Left ventricle myocardium inferior (tissue), 1 donor: ENCODE results near the gene SH3GL1. TPM values are rescaled to one million over a fixed set of nuclear protein-coding genes. Genes with fewer than 3 reads are reported as not detected.

Experiments
- DNase-seq: peaks from one replicate; pipeline ENCODE4 v3.0.0-alpha.2; 2020
- H3K27ac ChIP-seq: fragments of 200-600 bp; replicated peaks from 2 replicates; pipeline ENCODE4 v1.8.0; 2021
- H3K27me3 ChIP-seq: fragments of 200-600 bp; 2 replicates; pipeline ENCODE4 v1.8.0; 2021; ENCODE audit warnings: low read depth
- H3K36me3 ChIP-seq: fragments of 200-600 bp; 2 replicates; pipeline ENCODE4 v1.8.0; 2021
- H3K4me1 ChIP-seq: fragments of 200-600 bp; 2 replicates; pipeline ENCODE4 v1.8.0; 2021
- H3K4me3 ChIP-seq: fragments of 200-600 bp; 2 replicates; pipeline ENCODE4 v1.8.0; 2021; ENCODE audit warnings: mild to moderate bottlenecking, moderate library complexity
- H3K9me3 ChIP-seq: fragments of 200-600 bp; replicated peaks from 2 replicates; pipeline ENCODE4 v1.8.0; 2021
- intact Hi-C: fragments of 100-400 bp; cut with micrococcal nuclease; formaldehyde crosslinking; loops from one replicate; pipeline ENCODE4 v1.11.0; 2022
- total RNA-seq: library from RNA; stranded (reverse); fragmentation: NEBNext Ultra II Directional; extraction: Animal tissue kit (Norgen Biotek cat#: 25700); gene quantifications from one replicate; pipeline ENCODE4 v1.2.1, GENCODE V29; 2021
- TF ChIP-seq, protein P1 (sequence below): fragments of 200-600 bp; IDR thresholded peaks from 2 replicates; pipeline ENCODE4 v1.8.0; 2021; ENCODE audit warnings: antibody characterized with exemption, mild to moderate bottlenecking, borderline replicate concordance
- donor health status: DM: no; HTN: yes; CAD: no; lungs with severe emphysema.

SH3GL1 gene
- total RNA-seq, 1 donor from 2014 or later, result 18.6 TPM

DNA sequence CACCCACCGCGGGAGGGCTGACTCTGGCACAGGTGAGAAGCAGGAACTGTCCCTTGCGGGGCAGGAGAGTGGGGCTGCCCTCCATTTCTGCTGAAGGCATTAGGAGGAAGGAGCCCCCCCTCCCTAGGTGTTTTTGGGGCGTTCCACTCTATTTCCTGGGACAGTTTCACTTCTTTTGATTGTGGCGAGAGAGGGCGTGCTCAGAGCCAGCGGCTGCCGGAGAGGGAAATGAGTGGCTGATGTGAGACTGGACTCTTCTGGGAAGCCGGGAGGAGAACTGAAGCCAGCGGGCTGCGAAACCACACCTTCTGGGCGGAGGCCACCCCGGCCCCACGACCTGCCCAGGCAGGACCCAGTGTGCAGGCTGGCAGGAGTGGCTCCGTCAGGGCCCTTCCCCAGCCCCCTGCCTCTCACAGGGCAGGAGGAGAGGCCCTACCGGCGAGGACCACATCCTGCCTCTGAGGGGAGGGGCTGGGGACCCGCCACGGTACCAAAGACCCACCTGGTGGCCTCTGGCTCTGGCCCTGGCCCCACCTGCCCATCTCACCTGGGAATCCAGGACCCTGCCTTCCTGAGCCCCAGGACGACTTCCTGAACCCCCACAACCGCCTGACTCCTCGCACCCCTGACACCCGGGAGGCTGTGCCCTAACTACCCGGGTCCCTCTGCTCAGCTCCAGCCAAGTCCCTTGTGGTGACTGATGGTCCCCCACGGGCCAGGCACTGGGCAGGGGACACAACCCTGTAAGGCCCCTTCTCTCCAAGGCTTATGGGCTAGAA is 31.0 kb downstream of the SH3GL1 start:
- TF ChIP-seq, protein P1, sequence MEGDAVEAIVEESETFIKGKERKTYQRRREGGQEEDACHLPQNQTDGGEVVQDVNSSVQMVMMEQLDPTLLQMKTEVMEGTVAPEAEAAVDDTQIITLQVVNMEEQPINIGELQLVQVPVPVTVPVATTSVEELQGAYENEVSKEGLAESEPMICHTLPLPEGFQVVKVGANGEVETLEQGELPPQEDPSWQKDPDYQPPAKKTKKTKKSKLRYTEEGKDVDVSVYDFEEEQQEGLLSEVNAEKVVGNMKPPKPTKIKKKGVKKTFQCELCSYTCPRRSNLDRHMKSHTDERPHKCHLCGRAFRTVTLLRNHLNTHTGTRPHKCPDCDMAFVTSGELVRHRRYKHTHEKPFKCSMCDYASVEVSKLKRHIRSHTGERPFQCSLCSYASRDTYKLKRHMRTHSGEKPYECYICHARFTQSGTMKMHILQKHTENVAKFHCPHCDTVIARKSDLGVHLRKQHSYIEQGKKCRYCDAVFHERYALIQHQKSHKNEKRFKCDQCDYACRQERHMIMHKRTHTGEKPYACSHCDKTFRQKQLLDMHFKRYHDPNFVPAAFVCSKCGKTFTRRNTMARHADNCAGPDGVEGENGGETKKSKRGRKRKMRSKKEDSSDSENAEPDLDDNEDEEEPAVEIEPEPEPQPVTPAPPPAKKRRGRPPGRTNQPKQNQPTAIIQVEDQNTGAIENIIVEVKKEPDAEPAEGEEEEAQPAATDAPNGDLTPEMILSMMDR, result no peak
- Histone ChIP-seq H3K36me3 (peaks cover 25% of the 10 kb centered on the region), H3K27me3 (no peaks in the 10 kb centered on the region), H3K9me3 (no peaks in the 10 kb centered on the region), H3K27ac (peak overlapping the region; percentile 85), H3K4me1 (peaks cover 78% of the 10 kb centered on the region), H3K4me3 (peak overlapping the region; percentile 50)
- DNase-seq, result peak; percentile 46
- intact Hi-C loops, result no loop called here

DNA sequence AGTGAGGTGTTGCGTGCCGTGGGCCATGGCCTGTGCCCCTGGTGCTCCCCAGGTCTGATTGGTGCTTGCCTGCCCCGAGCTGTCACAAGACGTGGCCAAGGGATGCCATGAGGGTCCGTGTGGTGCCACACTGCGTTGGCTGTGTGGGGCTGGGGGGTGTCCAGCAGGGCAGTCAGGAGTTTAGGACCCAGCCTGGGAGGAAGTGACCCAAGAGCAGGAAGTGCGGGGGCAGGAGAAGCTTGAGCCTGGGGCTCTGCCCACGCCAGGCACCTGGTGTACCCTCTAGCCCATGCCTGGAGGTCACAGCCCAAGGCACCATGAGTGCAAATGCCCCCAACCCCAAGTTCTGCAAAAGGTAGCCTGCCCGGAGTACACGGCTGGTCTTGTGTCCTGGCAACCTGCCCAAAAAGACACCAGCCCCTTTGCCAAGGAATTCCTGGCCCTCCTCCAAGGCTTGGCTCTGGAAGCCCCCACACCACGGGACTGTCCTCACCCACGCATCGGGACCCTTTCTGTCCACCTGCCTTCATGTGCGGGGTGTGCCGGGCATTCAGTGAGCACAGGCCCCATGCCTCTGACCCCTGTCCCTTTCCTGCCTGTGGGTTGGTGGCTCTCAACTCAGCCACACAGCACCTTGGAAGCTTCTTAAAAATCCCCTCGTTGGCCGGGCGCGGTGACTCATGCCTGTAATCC is 32.1 kb downstream of the SH3GL1 start:
- peak overlapping the region; percentile 85 for H3K27ac ChIP-seq
- no peak for DNase-seq
- intact Hi-C loops, result no loop called here
- H3K9me3 ChIP-seq, result no peaks in the 10 kb centered on the region
- peaks cover 68% of the 10 kb centered on the region for H3K4me1 ChIP-seq
- H3K27me3 ChIP-seq, result no peaks in the 10 kb centered on the region
- peak overlapping the region; percentile 1 for H3K4me3 ChIP-seq
- TF ChIP-seq, protein P1, result no peak
- peaks cover 35% of the 10 kb centered on the region for H3K36me3 ChIP-seq

DNA sequence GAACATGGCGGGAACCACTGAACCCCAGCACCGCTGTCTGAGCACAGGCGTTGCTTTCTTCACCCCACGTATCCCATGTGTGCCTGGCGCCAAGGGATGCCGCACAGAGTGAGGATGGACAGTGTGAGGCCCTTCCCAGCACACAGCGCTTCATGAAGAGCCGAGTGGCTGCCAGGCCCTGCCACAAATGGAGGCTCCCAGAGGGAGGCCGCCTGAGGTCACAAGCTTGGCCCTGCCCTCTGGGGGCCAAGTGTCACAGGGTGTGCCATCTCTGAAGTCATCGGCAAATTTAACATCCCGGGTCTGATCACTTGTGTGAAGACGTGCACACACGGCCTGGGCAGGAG is 32.6 kb downstream of the SH3GL1 start:
- H3K4me3 ChIP-seq, result peak overlapping the region; percentile 1
- no peaks in the 10 kb centered on the region for H3K9me3 ChIP-seq
- no peaks in the 10 kb centered on the region for H3K27me3 ChIP-seq
- peaks cover 40% of the 10 kb centered on the region for H3K36me3 ChIP-seq
- H3K4me1 ChIP-seq, result peaks cover 63% of the 10 kb centered on the region
- TF ChIP-seq, protein P1, result no peak
- intact Hi-C loops, result no loop called here
- peak overlapping the region; percentile 85 for H3K27ac ChIP-seq
- DNase-seq, result no peak

DNA sequence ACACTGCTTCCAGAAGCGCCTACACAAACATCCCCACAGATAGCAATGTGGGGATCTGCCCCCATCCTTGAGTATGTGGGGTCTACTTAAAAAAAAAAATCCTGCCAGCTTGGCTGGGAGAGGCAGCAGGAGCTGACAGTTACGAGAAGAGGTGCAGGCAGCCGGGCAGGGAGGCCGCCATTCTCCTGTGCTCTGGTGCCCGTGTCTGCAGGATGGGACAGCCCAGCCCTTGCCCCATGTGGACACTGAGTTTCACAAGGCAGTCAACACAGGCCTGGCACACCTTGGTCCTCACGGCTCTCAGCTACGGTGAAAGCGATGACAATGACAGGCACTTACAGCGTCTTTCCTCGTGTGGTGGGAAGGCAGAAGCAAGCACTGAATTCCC is 33.0 kb downstream of the SH3GL1 start:
- no peak for DNase-seq
- no peak overlapping the region for H3K27ac ChIP-seq
- no peaks in the 10 kb centered on the region for H3K27me3 ChIP-seq
- TF ChIP-seq, protein P1, result no peak
- H3K4me3 ChIP-seq, result no peak overlapping the region
- peaks cover 44% of the 10 kb centered on the region for H3K36me3 ChIP-seq
- no peaks in the 10 kb centered on the region for H3K9me3 ChIP-seq
- peaks cover 58% of the 10 kb centered on the region for H3K4me1 ChIP-seq
- intact Hi-C loops, result no loop called here

DNA sequence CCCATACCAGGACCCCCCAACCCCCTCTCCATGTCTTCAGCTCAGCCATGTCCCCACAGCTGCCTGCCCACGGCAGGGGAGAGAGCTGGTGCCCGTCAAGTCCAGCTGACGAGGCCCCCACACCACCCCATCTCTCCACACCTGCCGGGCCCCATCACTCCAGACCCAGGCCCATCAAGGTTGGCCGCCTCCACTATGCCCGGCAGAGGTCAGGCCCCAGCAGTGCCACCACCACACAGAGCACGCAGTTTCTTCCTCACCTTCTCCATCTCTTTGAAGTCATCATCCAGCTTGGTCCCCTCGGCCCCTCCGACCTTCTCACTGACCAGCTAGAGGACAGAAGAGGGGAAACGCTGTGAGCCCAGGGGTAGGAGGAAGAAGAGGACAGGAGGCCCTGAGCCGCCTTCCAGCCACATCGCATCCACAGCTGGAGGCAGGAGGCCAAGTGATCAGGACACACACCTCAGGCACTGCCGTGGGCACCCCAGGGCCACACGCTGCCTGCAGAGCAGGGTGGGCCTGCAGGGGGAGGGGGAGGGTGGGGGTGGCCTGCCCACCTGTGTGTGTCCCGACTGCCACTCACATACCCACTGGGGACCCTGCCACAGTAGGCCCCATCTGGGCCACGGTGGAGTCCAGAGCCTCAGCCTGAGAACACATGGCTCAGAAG is 33.5 kb downstream of the SH3GL1 start:
- H3K4me3 ChIP-seq, result no peak overlapping the region
- H3K27ac ChIP-seq, result no peak overlapping the region
- TF ChIP-seq, protein P1, result no peak
- no peaks in the 10 kb centered on the region for H3K9me3 ChIP-seq
- intact Hi-C loops, result no loop called here
- H3K4me1 ChIP-seq, result peaks cover 53% of the 10 kb centered on the region
- no peak for DNase-seq
- H3K36me3 ChIP-seq, result peaks cover 50% of the 10 kb centered on the region
- no peaks in the 10 kb centered on the region for H3K27me3 ChIP-seq
